HFFc6 (cell line): Measurements from ENCODE around the gene SVIL. TPM values are rescaled to one million over a fixed set of nuclear protein-coding genes. Genes with fewer than 3 reads are reported as not detected.
"Not testable (repeated sequence)": the region's sequence is repeated elsewhere in the genome, so short reads cannot be mapped to it uniquely, and the experiment has no call there.

Source experiments
- DNase-seq: peaks from one replicate; pipeline ENCODE4 v3.0.0-alpha.2; 2018
- H3K27ac Mint-ChIP-seq: 2 replicates; pipeline ENCODE4 v1.8.0; 2020; ENCODE audit warnings: mild to moderate bottlenecking, mixed read lengths
- H3K27me3 Mint-ChIP-seq: 2 replicates; pipeline ENCODE4 v1.8.0; 2021; ENCODE audit warnings: mild to moderate bottlenecking, moderate library complexity, mixed read lengths; ENCODE audit not compliant: insufficient read depth
- H3K36me3 Mint-ChIP-seq: 2 replicates; pipeline ENCODE4 v1.8.0; 2021; ENCODE audit warnings: low read depth, mixed read lengths
- H3K4me1 Mint-ChIP-seq: 2 replicates; pipeline ENCODE4 v1.8.0; 2020; ENCODE audit warnings: low read depth, mixed read lengths
- H3K4me3 Mint-ChIP-seq: 2 replicates; pipeline ENCODE4 v1.8.0; 2020; ENCODE audit warnings: mild to moderate bottlenecking, moderate library complexity, mixed read lengths
- H3K9me3 Mint-ChIP-seq: 2 replicates; pipeline ENCODE4 v1.8.0; 2020; ENCODE audit warnings: mild to moderate bottlenecking, mixed read lengths
- CTCF ChIP-seq: fragments of 200-600 bp; sonication (generic); IDR thresholded peaks from 2 replicates; pipeline ENCODE4 v1.5.0; 2021; ENCODE audit warnings: antibody characterized with exemption, mild to moderate bottlenecking
- total RNA-seq, 6 experiments: library from RNA; stranded (reverse); fragmentation: NEBNext Ultra II Directional; extraction: Animal tissue kit (Norgen Biotek cat#: 25700); gene quantifications; 2 replicates in 1 of 6; 3 replicates in 5 of 6; pipeline ENCODE4 v1.2.3, GENCODE V29; 2021

SVIL gene
- total RNA-seq, 6 experiments from 2014 or later: 0.22 to 0.89 (median 0.48) TPM

GRCh38 chr10:29588629-29589421 lies 45.9 kb downstream of the SVIL start:
- Mint-ChIP-seq H3K4me1 (peaks cover 63% of the 10 kb centered on the region), H3K27me3 (peaks cover 10% of the 10 kb centered on the region), H3K9me3 (no peaks in the 10 kb centered on the region), H3K36me3 (no peaks in the 10 kb centered on the region), H3K4me3 (peak overlapping the region; percentile 73), H3K27ac (peak overlapping the region; percentile 80)
- peak; percentile 47 for DNase-seq
- no peak for TF ChIP-seq CTCF

- peaks cover 71% of the 10 kb centered on the region for H3K4me1 Mint-ChIP-seq
- H3K27ac Mint-ChIP-seq: peak overlapping the region; percentile 80
- not testable (repeated sequence) for H3K27me3 Mint-ChIP-seq, H3K36me3 Mint-ChIP-seq, H3K9me3 Mint-ChIP-seq
- peak; percentile 39 for DNase-seq
- H3K4me3 Mint-ChIP-seq: peak overlapping the region; percentile 73
These were observed 46.8 kb downstream of the SVIL start for GRCh38 chr10:29587750-29588628.

- DNase-seq, H3K36me3 Mint-ChIP-seq, H3K27me3 Mint-ChIP-seq, H3K9me3 Mint-ChIP-seq: not testable (repeated sequence)
- Mint-ChIP-seq H3K27ac (peak overlapping the region; percentile 69), H3K4me1 (peaks cover 69% of the 10 kb centered on the region), H3K4me3 (peak overlapping the region; percentile 61)
These were observed 47.5 kb downstream of the SVIL start for GRCh38 chr10:29587102-29587749.

DNA sequence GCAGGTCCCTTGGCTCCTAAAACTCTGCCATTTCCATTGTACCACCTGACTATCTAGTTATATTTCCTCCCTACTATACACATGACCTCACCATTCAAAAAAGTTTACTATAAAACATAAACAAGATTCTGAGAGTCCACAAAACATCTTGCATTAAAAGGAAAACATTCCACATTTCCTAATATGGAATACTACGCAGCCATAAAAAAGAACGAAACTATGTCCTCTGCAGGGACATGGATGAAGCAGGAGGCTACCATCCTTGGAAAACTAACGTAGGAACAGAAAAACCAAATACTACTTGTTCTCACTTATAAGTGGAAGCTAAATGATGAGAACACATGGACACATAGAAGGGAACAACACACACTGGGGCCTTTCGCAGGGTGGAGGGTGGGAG lies 48.3 kb downstream of the SVIL start:
- H3K4me1 Mint-ChIP-seq: peaks cover 69% of the 10 kb centered on the region
- no peaks in the 10 kb centered on the region for H3K9me3 Mint-ChIP-seq
- no peak overlapping the region for H3K4me3 Mint-ChIP-seq
- no peak overlapping the region for H3K27ac Mint-ChIP-seq
- no peaks in the 10 kb centered on the region for H3K36me3 Mint-ChIP-seq
- TF ChIP-seq CTCF: no peak
- H3K27me3 Mint-ChIP-seq: peaks cover 11% of the 10 kb centered on the region
- no peak for DNase-seq

GRCh38 chr10:29585488-29585976 lies 49.2 kb downstream of the SVIL start:
- Mint-ChIP-seq H3K36me3 (no peaks in the 10 kb centered on the region), H3K4me1 (peaks cover 65% of the 10 kb centered on the region), H3K4me3 (no peak overlapping the region), H3K27me3 (peaks cover 11% of the 10 kb centered on the region), H3K27ac (no peak overlapping the region), H3K9me3 (no peaks in the 10 kb centered on the region)
- no peak for DNase-seq
- TF ChIP-seq CTCF: no peak

- Mint-ChIP-seq H3K4me3 (no peak overlapping the region), H3K4me1 (peaks cover 55% of the 10 kb centered on the region), H3K27me3 (peaks cover 11% of the 10 kb centered on the region), H3K36me3 (no peaks in the 10 kb centered on the region), H3K9me3 (no peaks in the 10 kb centered on the region), H3K27ac (no peak overlapping the region)
- no peak for TF ChIP-seq CTCF
- DNase-seq: no peak
These were observed 50.3 kb downstream of the SVIL start for GRCh38 chr10:29584436-29584835.
